BLaER1 treated with 17β-estradiol and CSF1 and Interleukin-3, amounts not matched to agents 10 nM and 100 nM (cell line): ENCODE results near the gene SHANK3.

Source experiments
- H3K27ac ChIP-seq, 11 experiments: shearing (Covaris generic); formaldehyde crosslinking; 2 replicates each; pipeline ENCODE4 v1.8.1; 2022
- H3K27me3 ChIP-seq, 11 experiments: shearing (Covaris generic); formaldehyde crosslinking; 2 replicates each; pipeline ENCODE4 v1.8.1; 2022
- H3K36me3 ChIP-seq, 11 experiments: shearing (Covaris generic); formaldehyde crosslinking; 2 replicates each; pipeline ENCODE4 v1.8.1; 2022
- H3K4me1 ChIP-seq, 10 experiments: shearing (Covaris generic); formaldehyde crosslinking; 2 replicates each; pipeline ENCODE4 v1.8.1; 2022
- H3K4me2 ChIP-seq, 11 experiments: shearing (Covaris generic); formaldehyde crosslinking; 2 replicates each; pipeline ENCODE4 v1.8.1; 2022
- H3K4me3 ChIP-seq, 10 experiments: shearing (Covaris generic); formaldehyde crosslinking; 2 replicates each; pipeline ENCODE4 v1.8.1; 2022
- H3K9ac ChIP-seq, 11 experiments: shearing (Covaris generic); formaldehyde crosslinking; 2 replicates each; pipeline ENCODE4 v1.8.1; 2022
- H3K9me3 ChIP-seq, 11 experiments: shearing (Covaris generic); formaldehyde crosslinking; replicated peaks in 1 of 11; 2 replicates each; pipeline ENCODE4 v1.8.1; 2022
- H4K20me1 ChIP-seq, 11 experiments: shearing (Covaris generic); formaldehyde crosslinking; 2 replicates each; pipeline ENCODE4 v1.8.1; 2022
- Cebpa-rat ChIP-seq, 11 experiments: shearing (Covaris generic); IDR thresholded peaks; 2 replicates each; pipeline ENCODE4 v1.8.1; 2022

SHANK3 gene

DNA sequence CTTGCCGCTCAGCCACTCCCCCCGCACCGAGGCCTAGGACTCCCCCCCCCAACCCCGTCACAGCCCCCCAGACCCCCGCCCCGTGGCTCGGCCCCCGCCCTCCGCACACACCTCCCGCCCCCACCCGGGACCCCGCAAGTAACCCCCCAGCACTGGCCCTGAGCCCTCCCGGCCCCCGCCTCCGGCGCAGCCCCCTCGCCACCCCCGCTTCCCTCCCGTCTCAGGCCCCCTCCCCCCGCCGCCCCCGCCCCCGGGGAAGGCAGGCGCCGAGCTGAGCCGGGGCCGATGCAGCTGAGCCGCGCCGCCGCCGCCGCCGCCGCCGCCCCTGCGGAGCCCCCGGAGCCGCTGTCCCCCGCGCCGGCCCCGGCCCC lies 1.5 kb downstream of the SHANK3 start:
- H3K27ac ChIP-seq: peak overlapping the region in 10 of 11 experiments; percentile 72 to 93 (median 85); a peak in 18 of 22 replicates
- H3K27me3 ChIP-seq: peaks cover 0 to 7% (median 0%) of the 10 kb centered on the region in 11 experiments; a peak in 4 of 22 replicates
- peak overlapping the region in 9 of 11 experiments; percentile 90 to 99 (median 99); a peak in 10 of 22 replicates for H3K4me2 ChIP-seq
- H3K4me3 ChIP-seq: peak overlapping the region; percentile 64 to 86 (median 82); a peak in 18 of 20 replicates
- peaks cover 2 to 39% (median 32%) of the 10 kb centered on the region in 11 experiments; a peak in 20 of 22 replicates for H3K36me3 ChIP-seq
- H3K9ac ChIP-seq: peak overlapping the region in 10 of 11 experiments; percentile 79 to 92 (median 86); a peak in 20 of 22 replicates
- no peak for TF ChIP-seq Cebpa-rat (IDR thresholded peaks at IDR 0.05)
- peaks cover 32 to 54% (median 47%) of the 10 kb centered on the region in 10 experiments for H3K4me1 ChIP-seq
- peaks cover 0 to 12% (median 6%) of the 10 kb centered on the region in 11 experiments; a peak in 10 of 22 replicates for H3K9me3 ChIP-seq
- H4K20me1 ChIP-seq: peaks cover 0 to 44% (median 34%) of the 10 kb centered on the region in 11 experiments; a peak in 18 of 22 replicates

DNA sequence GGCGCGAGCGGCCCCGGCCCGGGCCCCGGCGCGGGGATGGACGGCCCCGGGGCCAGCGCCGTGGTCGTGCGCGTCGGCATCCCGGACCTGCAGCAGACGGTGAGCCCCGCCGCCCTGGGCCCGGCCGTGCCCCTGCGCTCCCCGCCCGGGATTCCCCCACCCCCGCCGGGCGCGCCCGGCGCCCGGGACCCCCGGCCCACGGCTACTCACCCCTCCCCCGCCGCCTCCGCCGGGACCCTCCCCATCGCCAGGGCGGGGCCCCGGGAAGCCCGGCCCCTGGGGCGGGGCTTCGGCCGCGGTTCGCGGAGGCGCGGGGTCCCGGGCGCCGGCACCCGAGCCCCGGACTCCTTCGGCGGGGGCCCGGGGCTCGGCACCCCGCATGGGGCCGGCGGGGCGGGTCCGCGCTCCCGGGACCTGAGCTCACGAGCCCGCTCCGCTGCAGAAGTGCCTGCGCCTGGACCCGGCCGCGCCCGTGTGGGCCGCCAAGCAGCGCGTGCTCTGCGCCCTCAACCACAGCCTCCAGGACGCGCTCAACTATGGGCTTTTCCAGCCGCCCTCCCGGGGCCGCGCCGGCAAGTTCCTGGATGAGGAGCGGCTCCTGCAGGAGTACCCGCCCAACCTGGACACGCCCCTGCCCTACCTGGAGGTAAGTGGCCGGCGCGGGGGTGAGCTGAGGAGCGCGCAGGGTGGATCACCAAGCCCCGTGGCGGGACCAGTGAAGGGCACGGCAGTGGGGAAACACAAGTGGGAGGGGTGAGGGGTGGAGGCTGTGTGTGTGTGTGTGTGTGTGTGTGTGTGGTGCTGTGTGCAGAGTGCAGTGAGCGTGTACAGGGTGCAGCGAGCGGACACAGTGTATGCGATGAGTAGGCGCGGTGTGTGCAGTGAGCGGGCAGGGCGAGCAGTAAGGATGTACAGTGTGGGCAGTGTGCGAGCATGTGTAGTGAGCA lies 2.3 kb downstream of the SHANK3 start:
- Histone ChIP-seq H3K4me1 (peaks cover 32 to 54% (median 47%) of the 10 kb centered on the region in 10 experiments), H3K27me3 (peaks cover 0 to 7% (median 0%) of the 10 kb centered on the region in 11 experiments; a peak in 4 of 22 replicates), H3K27ac (peak overlapping the region in 10 of 11 experiments; percentile 28 to 67 (median 56); a peak in 19 of 22 replicates), H3K9me3 (peaks cover 0 to 19% (median 10%) of the 10 kb centered on the region in 11 experiments; a peak in 10 of 22 replicates), H3K4me3 (peak overlapping the region; percentile 64 to 82 (median 76)), H3K9ac (peak overlapping the region; percentile 70 to 81 (median 76); a peak in 21 of 22 replicates), H4K20me1 (peaks cover 0 to 48% (median 34%) of the 10 kb centered on the region in 11 experiments; a peak in 18 of 22 replicates), H3K4me2 (peak overlapping the region; percentile 83 to 98 (median 93)), H3K36me3 (peaks cover 5 to 46% (median 39%) of the 10 kb centered on the region in 11 experiments; a peak in 20 of 22 replicates)
- TF ChIP-seq Cebpa-rat (IDR thresholded peaks at IDR 0.05): no peak

DNA sequence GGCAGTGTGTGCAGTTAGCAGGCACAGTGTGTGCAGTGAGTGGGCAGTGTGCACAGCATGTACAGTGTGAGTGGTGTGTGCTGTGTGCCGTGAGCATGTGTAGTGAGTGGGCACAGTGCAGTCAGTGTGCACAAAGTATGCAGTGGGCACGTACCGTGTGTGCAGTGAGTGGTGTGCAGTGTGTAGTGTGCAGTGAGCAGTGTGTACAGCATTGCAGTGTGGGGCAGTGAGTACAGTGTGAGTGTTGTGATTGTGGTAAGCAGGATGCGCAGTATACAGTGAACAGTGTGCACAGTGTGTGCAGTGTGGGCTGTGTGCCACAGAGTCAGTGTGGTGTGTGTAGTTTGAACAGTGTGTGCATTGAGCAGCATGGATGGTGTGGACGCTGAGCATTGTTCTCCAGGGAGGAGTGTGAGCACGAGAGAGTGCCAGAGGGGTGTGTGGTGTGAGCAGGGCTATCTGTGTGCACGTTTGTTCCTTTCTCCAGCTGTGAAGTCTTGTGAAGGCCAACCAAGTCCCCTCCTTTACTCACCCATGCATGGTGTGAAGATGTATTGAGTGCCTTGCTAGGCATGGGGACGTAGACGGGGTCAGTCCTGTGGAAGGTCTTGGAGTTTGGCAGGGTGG lies 3.0 kb downstream of the SHANK3 start:
- H3K36me3 ChIP-seq: peaks cover 5 to 48% (median 39%) of the 10 kb centered on the region in 11 experiments; a peak in 20 of 22 replicates
- no peak overlapping the region for H3K27ac ChIP-seq
- no peak for TF ChIP-seq Cebpa-rat (IDR thresholded peaks at IDR 0.05)
- H3K4me2 ChIP-seq: peak overlapping the region; percentile 83 to 98 (median 93)
- H3K27me3 ChIP-seq: peaks cover 0 to 7% (median 0%) of the 10 kb centered on the region in 11 experiments; a peak in 4 of 22 replicates
- H3K4me1 ChIP-seq: peaks cover 32 to 50% (median 44%) of the 10 kb centered on the region in 10 experiments
- H4K20me1 ChIP-seq: peaks cover 0 to 48% (median 34%) of the 10 kb centered on the region in 11 experiments; a peak in 18 of 22 replicates
- H3K9ac ChIP-seq: peak overlapping the region in 9 of 11 experiments; percentile 70 to 81 (median 76); a peak in 14 of 22 replicates
- H3K9me3 ChIP-seq: peaks cover 0 to 19% (median 10%) of the 10 kb centered on the region in 11 experiments; a peak in 10 of 22 replicates
- H3K4me3 ChIP-seq: peak overlapping the region; percentile 64 to 82 (median 76)

DNA sequence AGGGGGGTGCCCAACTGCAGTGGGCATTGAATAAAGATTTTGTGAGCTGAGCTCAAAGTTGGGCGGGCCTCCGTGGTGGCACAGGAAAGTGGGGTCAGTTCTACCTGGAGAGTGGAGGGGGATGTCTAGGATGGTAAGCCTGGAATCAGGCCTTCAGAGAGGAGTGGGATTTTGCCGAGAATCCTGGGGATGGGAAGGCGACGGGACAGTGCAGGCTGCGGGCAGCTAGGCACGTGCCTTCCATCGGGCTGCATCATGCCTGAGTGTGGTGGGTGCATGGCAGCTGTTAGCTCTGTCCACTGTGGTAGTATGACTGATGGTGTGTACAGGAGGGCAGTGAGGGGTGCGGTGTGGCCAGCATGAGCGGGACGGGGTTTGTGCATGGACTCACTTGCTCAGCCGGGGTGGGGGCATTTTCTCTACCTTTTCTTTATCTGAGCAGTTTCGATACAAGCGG lies 3.6 kb downstream of the SHANK3 start:
- peak overlapping the region; percentile 83 to 98 (median 93) for H3K4me2 ChIP-seq
- peaks cover 5 to 53% (median 43%) of the 10 kb centered on the region in 11 experiments; a peak in 20 of 22 replicates for H3K36me3 ChIP-seq
- H3K27me3 ChIP-seq: peaks cover 0 to 7% (median 0%) of the 10 kb centered on the region in 11 experiments; a peak in 4 of 22 replicates
- H3K27ac ChIP-seq: no peak overlapping the region
- peaks cover 0 to 48% (median 34%) of the 10 kb centered on the region in 11 experiments; a peak in 18 of 22 replicates for H4K20me1 ChIP-seq
- H3K4me3 ChIP-seq: peak overlapping the region in 7 of 10 experiments; percentile 65 to 82 (median 75); a peak in 9 of 20 replicates
- 0 out of 22 replicates have a peak overlapping the region, but pooled peaks of 1 of the 11 experiments have one; percentile 16 for H3K9ac ChIP-seq
- H3K4me1 ChIP-seq: peaks cover 32 to 45% (median 38%) of the 10 kb centered on the region in 10 experiments
- H3K9me3 ChIP-seq: peaks cover 0 to 23% (median 15%) of the 10 kb centered on the region in 11 experiments; a peak in 11 of 22 replicates
- no peak for TF ChIP-seq Cebpa-rat (IDR thresholded peaks at IDR 0.05)

DNA sequence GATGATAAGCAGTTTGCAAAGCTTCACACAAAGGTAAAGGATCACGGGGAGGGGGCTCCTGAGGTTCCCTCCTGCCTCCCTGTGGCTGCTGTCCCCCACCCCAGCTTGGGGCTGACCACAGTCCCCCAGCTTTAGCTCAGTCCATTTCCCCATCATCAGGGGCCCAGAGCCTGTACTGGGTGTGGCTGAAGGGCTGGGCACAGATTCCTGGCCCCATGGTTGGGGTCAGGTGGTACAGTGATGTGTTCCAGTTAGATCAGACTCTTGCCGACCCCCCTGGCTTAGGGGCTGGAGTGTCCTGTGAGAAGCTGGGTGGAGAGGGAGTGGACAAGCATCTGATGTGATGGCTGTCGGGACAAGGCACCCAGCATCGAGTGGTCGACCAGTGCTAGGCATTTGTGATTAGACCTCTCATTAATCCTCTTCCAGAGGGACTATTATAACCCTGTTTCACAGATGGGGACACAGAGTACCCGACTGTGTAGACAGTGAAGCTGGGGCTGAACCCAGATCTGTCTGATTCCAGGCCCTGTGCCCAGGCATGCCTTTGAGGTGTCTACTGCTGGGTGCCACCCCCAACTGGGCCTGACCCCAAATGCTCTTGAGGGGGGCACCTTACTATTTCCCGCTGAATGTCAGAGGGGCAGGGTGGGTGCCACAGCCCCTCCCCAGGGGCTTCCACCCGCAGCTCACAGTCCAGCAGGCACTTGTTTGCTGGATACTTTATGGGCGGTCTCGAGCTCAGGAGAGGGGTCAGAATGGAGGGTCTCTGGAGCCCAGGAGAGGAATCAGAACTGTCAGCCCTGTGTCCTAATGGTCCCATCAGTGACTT lies 4.3 kb downstream of the SHANK3 start:
- Histone ChIP-seq H3K4me3 (peak overlapping the region in 1 of 10 experiments; percentile 80; a peak in 2 of 20 replicates), H3K27ac (no peak overlapping the region), H4K20me1 (peaks cover 0 to 48% (median 34%) of the 10 kb centered on the region in 11 experiments; a peak in 18 of 22 replicates), H3K9ac (peak overlapping the region in 1 of 11 experiments; percentile 16; a peak in 1 of 22 replicates), H3K4me1 (peaks cover 29 to 38% (median 32%) of the 10 kb centered on the region in 10 experiments), H3K9me3 (peaks cover 0 to 26% (median 16%) of the 10 kb centered on the region in 11 experiments; a peak in 11 of 22 replicates), H3K4me2 (peak overlapping the region in 6 of 11 experiments; percentile 83 to 98 (median 92); a peak in 6 of 22 replicates), H3K36me3 (peaks cover 5 to 55% (median 44%) of the 10 kb centered on the region in 11 experiments; a peak in 20 of 22 replicates), H3K27me3 (peaks cover 0 to 7% (median 0%) of the 10 kb centered on the region in 11 experiments; a peak in 4 of 22 replicates)
- no peak for TF ChIP-seq Cebpa-rat (IDR thresholded peaks at IDR 0.05)

DNA sequence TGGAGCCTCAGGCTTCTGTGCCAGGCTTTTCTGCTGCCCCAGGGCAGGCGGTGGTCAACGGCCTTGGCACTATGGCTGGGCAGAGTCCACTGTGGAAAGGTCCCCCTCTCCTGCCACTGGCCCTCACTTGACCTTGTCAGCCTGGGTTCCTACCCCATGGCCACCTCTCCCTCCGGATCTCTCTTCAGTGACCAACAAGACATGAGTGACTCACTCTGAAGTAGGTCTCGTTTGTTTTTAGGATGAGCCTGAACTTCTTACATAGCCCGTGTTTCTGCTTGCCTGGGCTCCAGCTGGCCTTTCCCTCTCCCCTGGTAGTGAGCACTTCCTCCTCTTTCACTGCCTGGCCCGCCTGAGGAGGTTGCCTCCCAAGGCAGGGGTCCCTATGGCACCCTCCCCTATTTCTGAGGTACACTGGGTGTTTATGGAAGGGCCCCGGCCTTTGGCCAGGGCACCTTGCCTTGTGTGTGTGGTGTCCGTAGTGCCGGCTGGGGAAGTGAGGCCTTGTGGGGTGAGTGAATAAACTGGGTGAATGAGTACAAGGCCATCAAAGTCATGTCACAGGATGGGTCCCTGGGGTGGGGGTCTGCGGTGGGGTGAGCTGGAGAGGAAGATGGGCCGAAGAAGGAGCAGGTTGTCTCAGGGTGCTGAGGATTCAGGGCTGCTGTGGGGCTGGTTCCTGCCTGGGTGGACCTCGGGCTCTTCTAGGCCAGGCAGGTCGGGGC lies 5.0 kb downstream of the SHANK3 start:
- peaks cover 0 to 27% (median 16%) of the 10 kb centered on the region in 11 experiments; a peak in 12 of 22 replicates for H3K9me3 ChIP-seq
- H3K27ac ChIP-seq: no peak overlapping the region
- H3K4me2 ChIP-seq: no peak overlapping the region
- no peak overlapping the region for H3K4me3 ChIP-seq
- peaks cover 5 to 57% (median 45%) of the 10 kb centered on the region in 11 experiments; a peak in 20 of 22 replicates for H3K36me3 ChIP-seq
- peaks cover 0 to 7% (median 0%) of the 10 kb centered on the region in 11 experiments; a peak in 4 of 22 replicates for H3K27me3 ChIP-seq
- peaks cover 21 to 31% (median 24%) of the 10 kb centered on the region in 10 experiments for H3K4me1 ChIP-seq
- TF ChIP-seq Cebpa-rat (IDR thresholded peaks at IDR 0.05): no peak
- no peak overlapping the region for H3K9ac ChIP-seq
- peaks cover 0 to 50% (median 34%) of the 10 kb centered on the region in 11 experiments; a peak in 18 of 22 replicates for H4K20me1 ChIP-seq
